HCT116 (cell line): ENCODE measurements around the gene TFPT. TPM values are rescaled to one million over a fixed set of nuclear protein-coding genes. Genes with fewer than 3 reads are reported as not detected.
A peak's percentile ranks its signal among the peaks of the same experiment; 100 is the strongest.

Source experiments
- ATAC-seq: fragments of 200-7000 bp; cut with Tn5 transposase; 2 replicates; pipeline ENCODE4 v1.9.1; 2020; ENCODE audit warnings: mild to moderate bottlenecking, moderate library complexity
- BruUV-seq: library from RNA; stranded (reverse); fragments of 400-500 nt; replicated peaks from 2 replicates; lab custom pipeline; 2021; lab: Mats Ljungman, UMichigan
- CTCF ChIA-PET: fragments of 300-600 bp; sonication (Branson Sonifier 250); formaldehyde crosslinking; loops from one replicate; lab custom pipeline; 2021; ENCODE audit warnings: antibody characterized with exemption; lab: Charles Lee
- POLR2A ChIA-PET: fragments of 300-600, 350-600 bp; sonication (Branson Sonifier 250); formaldehyde crosslinking; loops from one replicate; lab custom pipeline; 2021; ENCODE audit warnings: antibody characterized with exemption; lab: Charles Lee
- RAD21 ChIA-PET, 2 experiments: fragments of 300-600 bp; sonication (Branson Sonifier 250); formaldehyde crosslinking; loops; one replicate each; lab custom pipeline; 2023; ENCODE audit warnings: low total read pairs in 2 of 2; ENCODE audit not compliant: uncharacterized antibody in 2 of 2, unreplicated experiment in 2 of 2, low non-redundant PET in 1 of 2; lab: Charles Lee
- DNase-seq: peaks from one replicate; pipeline ENCODE4 v3.0.0-alpha.2; 2010; ENCODE audit warnings: low read depth, low spot score
- H2AFZ ChIP-seq: fragments of 200-600 bp; shearing (Covaris generic), sonication (generic); 2 replicates; pipeline ENCODE4 v1.6.1; 2017; ENCODE audit warnings: low read depth, mixed run types, mixed read lengths, antibody characterized with exemption, low read length; ENCODE audit not compliant: poor library complexity, severe bottlenecking
- H3K27ac ChIP-seq: 2 replicates; pipeline ENCODE4 v1.5.1; 2012; ENCODE audit warnings: low read depth, low read length
- H3K27me3 ChIP-seq: fragments of 200-600 bp; sonication (generic); 2 replicates; pipeline ENCODE4 v1.6.1; 2016; ENCODE audit warnings: mixed run types, low read length, mixed read lengths; ENCODE audit not compliant: insufficient read depth
- H3K36me3 ChIP-seq, 2 experiments: fragments of 200-500 bp in 1 of 2; fragments of 200-600 bp in 1 of 2; sonication (Bioruptor generic) in 1 of 2; sonication (generic) in 1 of 2; 2 replicates each; pipeline versions ENCODE4 v1.5.1 to v1.6.1; 2014 to 2016; ENCODE audit warnings: low read length in 2 of 2, inconsistent platforms in 1 of 2, mixed read lengths in 1 of 2, mixed run types in 1 of 2; ENCODE audit not compliant: insufficient read depth in 2 of 2, control insufficient read depth in 1 of 2
- H3K4me1 ChIP-seq, 2 experiments: fragments of 200-600 bp in 1 of 2; sonication (generic) in 1 of 2; 2 replicates each; pipeline versions ENCODE4 v1.5.1 to v1.6.1; 2012 to 2017; ENCODE audit warnings: low read length in 2 of 2, inconsistent platforms in 1 of 2, mild to moderate bottlenecking in 1 of 2, mixed read lengths in 1 of 2, mixed run types in 1 of 2, moderate library complexity in 1 of 2; ENCODE audit not compliant: insufficient read depth in 2 of 2, control insufficient read depth in 1 of 2
- H3K4me2 ChIP-seq: fragments of 200-600 bp; sonication (generic); 2 replicates; pipeline ENCODE4 v1.6.1; 2017; ENCODE audit warnings: mixed run types, low read length, mixed read lengths
- H3K4me3 ChIP-seq, 2 experiments: fragments of 200-600 bp in 1 of 2; sonication (generic) in 1 of 2; replicated peaks in 1 of 2; 2 replicates each; pipeline ENCODE4 v1.5.1; 2011 to 2016; ENCODE audit warnings: low read length in 2 of 2, control low read depth in 1 of 2, low read depth in 1 of 2, mild to moderate bottlenecking in 1 of 2, mixed read lengths in 1 of 2, mixed run types in 1 of 2
- H3K79me2 ChIP-seq: fragments of 200-600 bp; sonication (generic); 2 replicates; pipeline ENCODE4 v1.6.1; 2017; ENCODE audit warnings: mild to moderate bottlenecking, mixed run types, low read length, moderate library complexity, mixed read lengths; ENCODE audit not compliant: insufficient read depth
- H3K9ac ChIP-seq: fragments of 200-600 bp; sonication (generic); 2 replicates; pipeline ENCODE4 v1.6.1; 2016; ENCODE audit warnings: low read length, mixed read lengths
- H3K9me2 ChIP-seq: fragments of 200-600 bp; sonication (generic), shearing (Covaris generic); 2 replicates; pipeline ENCODE4 v1.6.1; 2017; ENCODE audit warnings: mixed run types, mild to moderate bottlenecking, moderate library complexity; ENCODE audit not compliant: insufficient read depth
- H3K9me3 ChIP-seq, 2 experiments: fragments of 200-500 bp in 1 of 2; fragments of 200-600 bp in 1 of 2; sonication (Bioruptor generic) in 1 of 2; sonication (generic) in 1 of 2; 2 replicates each; pipeline ENCODE4 v1.6.1; 2014 to 2017; ENCODE audit warnings: low read length in 2 of 2, mixed read lengths in 2 of 2, inconsistent platforms in 1 of 2, low read depth in 1 of 2, mild to moderate bottlenecking in 1 of 2, mixed run types in 1 of 2, moderate library complexity in 1 of 2; ENCODE audit not compliant: control insufficient read depth in 1 of 2, insufficient read depth in 1 of 2
- H4K20me1 ChIP-seq: fragments of 200-600 bp; sonication (generic), shearing (Covaris generic); 2 replicates; pipeline ENCODE4 v1.6.1; 2017; ENCODE audit warnings: mixed run types, mild to moderate bottlenecking, moderate library complexity; ENCODE audit not compliant: insufficient read depth
- ATF3 ChIP-seq: IDR thresholded peaks from 2 replicates; pipeline ENCODE4 v1.6.1; 2012
- CBX3 ChIP-seq: IDR thresholded peaks from 2 replicates; pipeline ENCODE4 v1.6.1; 2012; ENCODE audit warnings: low read depth
- CEBPB ChIP-seq: IDR thresholded peaks from 2 replicates; pipeline ENCODE4 v1.6.1; 2012; ENCODE audit warnings: low read depth
- EGR1 ChIP-seq: IDR thresholded peaks from 2 replicates; pipeline ENCODE4 v1.6.1; 2012; ENCODE audit warnings: low read depth
- ELF1 ChIP-seq: IDR thresholded peaks from 2 replicates; pipeline ENCODE4 v1.6.1; 2012; ENCODE audit warnings: low read depth, borderline replicate concordance
- JUND ChIP-seq: IDR thresholded peaks from 2 replicates; pipeline ENCODE4 v1.6.1; 2012
- MAX ChIP-seq: IDR thresholded peaks from 2 replicates; pipeline ENCODE4 v1.6.1; 2012
- POLR2A ChIP-seq: IDR thresholded peaks from 2 replicates; pipeline ENCODE4 v1.7.0; 2011; ENCODE audit warnings: borderline replicate concordance; ENCODE audit not compliant: insufficient read depth, insufficient read length; ENCODE audit errors: extremely low read depth
- RAD21 ChIP-seq: IDR thresholded peaks from 2 replicates; pipeline ENCODE4 v1.6.1; 2012; ENCODE audit warnings: low read depth, mild to moderate bottlenecking
- REST ChIP-seq: IDR thresholded peaks from 2 replicates; pipeline ENCODE4 v1.6.1; 2012; ENCODE audit warnings: low read depth
- SIN3A ChIP-seq: IDR thresholded peaks from 2 replicates; pipeline ENCODE4 v1.6.1; 2012; ENCODE audit warnings: low read depth
- SP1 ChIP-seq: IDR thresholded peaks from 2 replicates; pipeline ENCODE4 v1.6.1; 2012; ENCODE audit warnings: low read depth
- SRF ChIP-seq: IDR thresholded peaks from 2 replicates; pipeline ENCODE4 v1.6.1; 2012; ENCODE audit warnings: low read depth
- intact Hi-C: fragments of 100-400 bp; cut with micrococcal nuclease; formaldehyde crosslinking; loops from 2 replicates; pipeline ENCODE4 v1.10.0; 2022
- total RNA-seq: library from RNA; stranded (reverse); gene quantifications from one replicate; pipeline ENCODE4 v1.2.1, GENCODE V29; 2021; ENCODE audit not compliant: unreplicated experiment

TFPT gene
- total RNA-seq, 1 experiment from 2014 or later: 7.1 TPM

GRCh38 chr19:54114340-54115108, 933 bp downstream of the TFPT start:
- BruUV-seq: no TSS peak
- Histone ChIP-seq H4K20me1 (no peaks in the 10 kb centered on the region), H3K9me2 (no peaks in the 10 kb centered on the region), H2AFZ (no peak overlapping the region), H3K9ac (peak overlapping the region; percentile 80), H3K4me2 (peak overlapping the region; percentile 81), H3K36me3 (peaks cover 0 to 18% of the 10 kb centered on the region in 2 experiments; a peak in 2 of 4 replicates), H3K79me2 (peaks cover 41% of the 10 kb centered on the region), H3K4me1 (peaks cover 8 to 19% of the 10 kb centered on the region in 2 experiments; a peak in 3 of 4 replicates), H3K4me3 (peak overlapping the region; percentile 89 to 91), H3K27ac (peak overlapping the region; percentile 60)
- no peak for ATAC-seq
- intact Hi-C loops: loop anchor here (1.0 to 5.0 kb wide), 2 partner anchors 12 to 272 kb away; partner anchors contain the start of gene NDUFA3
- POLR2A ChIA-PET: interaction anchor here (0.9 to 1.7 kb wide), 4 partner anchors 9 to 22 kb away, joined by 3 to 21 read pairs (median 6); partner anchors contain the start of genes CNOT3 and NDUFA3
- DNase-seq: no peak
- TF ChIP-seq EGR1: no peak
- no peak for TF ChIP-seq SIN3A
- TF ChIP-seq ATF3: no peak
- no peak for TF ChIP-seq CBX3
- TF ChIP-seq MAX: no peak
- TF ChIP-seq POLR2A: no peak
- TF ChIP-seq CEBPB: no peak
- TF ChIP-seq, all 23 proteins: peak for 0
- H3K27me3 ChIP-seq: no peaks in the 10 kb centered on the region
- RAD21 ChIA-PET: no interaction called here
- CTCF ChIA-PET: interaction anchor here (1.4 kb wide), 1 partner anchor 278 kb away, joined by 3 read pairs; no protein-coding TSS in a partner anchor
- H3K9me3 ChIP-seq: no peaks in the 10 kb centered on the region

GRCh38 chr19:54109651-54110050, 5.8 kb downstream of the TFPT start:
- H3K36me3 ChIP-seq: peaks cover 25 to 29% of the 10 kb centered on the region in 2 experiments; a peak in 3 of 4 replicates
- ChIA-PET CTCF (no interaction called here), RAD21 (no interaction called here), POLR2A (no interaction called here)
- H3K27ac ChIP-seq: no peak overlapping the region
- intact Hi-C loops: no loop called here
- no peaks in the 10 kb centered on the region for H3K9me3 ChIP-seq
- DNase-seq (no peak), ATAC-seq (no peak)
- no peak overlapping the region for H3K4me2 ChIP-seq
- peaks cover 20% of the 10 kb centered on the region for H3K79me2 ChIP-seq
- H2AFZ ChIP-seq: no peak overlapping the region
- no peak overlapping the region for H3K9ac ChIP-seq
- TF ChIP-seq ATF3 (no peak), REST (no peak), RAD21 (no peak), CBX3 (no peak), SIN3A (no peak), SP1 (no peak), SRF (no peak), JUND (no peak), ELF1 (no peak), EGR1 (no peak)
- no peaks in the 10 kb centered on the region for H4K20me1 ChIP-seq
- peaks cover 2 to 6% of the 10 kb centered on the region in 2 experiments; a peak in 1 of 4 replicates for H3K4me1 ChIP-seq
- no peaks in the 10 kb centered on the region for H3K27me3 ChIP-seq
- no TSS peak for BruUV-seq
- H3K9me2 ChIP-seq: no peaks in the 10 kb centered on the region
- H3K4me3 ChIP-seq: no peak overlapping the region
